ENCODE results near the gene SESN3.

Gene SESN3

DNA sequence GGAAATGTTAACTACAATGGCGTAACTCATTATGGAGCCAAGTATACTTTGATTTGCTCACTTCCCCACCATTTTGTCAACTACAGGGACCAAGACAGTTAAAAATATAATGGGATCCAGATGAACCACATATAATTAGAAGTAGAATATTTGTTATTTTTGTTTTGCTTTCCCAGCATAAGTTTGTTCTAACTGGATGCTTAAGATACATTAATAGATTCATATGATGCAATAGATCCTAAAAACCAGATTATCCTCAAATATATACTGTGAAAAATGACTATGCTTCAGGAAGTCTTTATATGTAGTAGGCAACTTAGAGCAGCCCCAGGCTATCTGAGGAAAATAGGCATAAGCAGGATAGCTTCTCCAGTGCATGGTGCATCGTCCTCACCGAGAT is 38.3 kb downstream of the SESN3 start:
- no peak for DNase-seq (ENCODE audit: extremely low spot score)
- POLR2A ChIA-PET = no interaction called here
- CTCF ChIA-PET = interaction anchor here (0.6 kb wide), 2 partner anchors 508 to 761 kb away, joined by 3 to 7 read pairs; no protein-coding TSS in a partner anchor
- TF ChIP-seq FOXM1 (IDR thresholded peaks at IDR 0.05; ENCODE audit: borderline replicate concordance) (no peak), SP1 (IDR thresholded peaks at IDR 0.05) (no peak), NFRKB (IDR thresholded peaks at IDR 0.05) (no peak)

DNA sequence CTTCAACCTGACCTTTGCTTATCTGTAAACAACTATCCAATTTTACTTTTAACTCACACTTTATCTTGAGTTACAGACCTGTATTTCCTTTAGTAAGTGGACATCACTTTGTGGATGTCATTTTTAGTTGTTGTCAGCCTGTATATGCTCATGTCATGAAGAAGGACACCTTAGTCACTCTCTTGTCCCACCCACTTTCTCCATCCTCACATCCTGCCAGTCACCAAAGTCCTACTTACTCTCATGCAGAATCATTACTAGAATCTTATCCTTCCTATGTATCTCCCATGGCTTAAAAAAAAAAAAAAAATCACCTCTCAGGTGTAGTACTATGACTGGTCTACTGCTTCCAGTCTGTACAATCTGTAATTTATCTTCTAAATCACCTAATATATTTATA is 43.3 kb downstream of the SESN3 start:
- DNase-seq (ENCODE audit: extremely low spot score) = no peak
- TF ChIP-seq BHLHE40 (IDR thresholded peaks at IDR 0.05; ENCODE audit: borderline replicate concordance) = no peak
- no peak for TF ChIP-seq ARNT (IDR thresholded peaks at IDR 0.05)
- TF ChIP-seq LEF1 (IDR thresholded peaks at IDR 0.05; ENCODE audit: borderline replicate concordance) = no peak
- TF ChIP-seq TARDBP (IDR thresholded peaks at IDR 0.05) = no peak
- TF ChIP-seq SUZ12 (IDR thresholded peaks at IDR 0.05) = no peak
- no peak for TF ChIP-seq FOXM1 (IDR thresholded peaks at IDR 0.05; ENCODE audit: borderline replicate concordance)
- TF ChIP-seq, protein P1, sequence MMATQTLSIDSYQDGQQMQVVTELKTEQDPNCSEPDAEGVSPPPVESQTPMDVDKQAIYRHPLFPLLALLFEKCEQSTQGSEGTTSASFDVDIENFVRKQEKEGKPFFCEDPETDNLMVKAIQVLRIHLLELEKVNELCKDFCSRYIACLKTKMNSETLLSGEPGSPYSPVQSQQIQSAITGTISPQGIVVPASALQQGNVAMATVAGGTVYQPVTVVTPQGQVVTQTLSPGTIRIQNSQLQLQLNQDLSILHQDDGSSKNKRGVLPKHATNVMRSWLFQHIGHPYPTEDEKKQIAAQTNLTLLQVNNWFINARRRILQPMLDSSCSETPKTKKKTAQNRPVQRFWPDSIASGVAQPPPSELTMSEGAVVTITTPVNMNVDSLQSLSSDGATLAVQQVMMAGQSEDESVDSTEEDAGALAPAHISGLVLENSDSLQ (IDR thresholded peaks at IDR 0.05) = no peak
- TF ChIP-seq NFRKB (IDR thresholded peaks at IDR 0.05) = no peak
- no peak for TF ChIP-seq CTBP1 (IDR thresholded peaks at IDR 0.05; ENCODE audit: borderline replicate concordance)
- ChIA-PET POLR2A (no interaction called here), CTCF (no interaction called here)

- DNase-seq (ENCODE audit: extremely low spot score) = no peak
- TF ChIP-seq CTBP1 (IDR thresholded peaks at IDR 0.05; ENCODE audit: borderline replicate concordance) = no peak
- no peak for TF ChIP-seq ARNT (IDR thresholded peaks at IDR 0.05)
- no peak for TF ChIP-seq FOXK2 (IDR thresholded peaks at IDR 0.05)
- TF ChIP-seq LEF1 (IDR thresholded peaks at IDR 0.05; ENCODE audit: borderline replicate concordance) = no peak
- no peak for TF ChIP-seq SP1 (IDR thresholded peaks at IDR 0.05)
- TF ChIP-seq FOXM1 (IDR thresholded peaks at IDR 0.05; ENCODE audit: borderline replicate concordance) = no peak
- ChIA-PET POLR2A (no interaction called here), CTCF (no interaction called here)
Measured at GRCh38 chr11:95182397-95182796, 48.6 kb downstream of the SESN3 start.

- TF ChIP-seq FOXA1 (IDR thresholded peaks at IDR 0.05) (no peak), FOXM1 (IDR thresholded peaks at IDR 0.05; ENCODE audit: borderline replicate concordance) (no peak), NFRKB (IDR thresholded peaks at IDR 0.05) (no peak), TARDBP (IDR thresholded peaks at IDR 0.05) (no peak), LEF1 (IDR thresholded peaks at IDR 0.05; ENCODE audit: borderline replicate concordance) (no peak)
- no peak for DNase-seq (ENCODE audit: extremely low spot score)
- ChIA-PET CTCF (interaction anchor here (1.5 kb wide), 1 partner anchor 530 kb away, joined by 4 read pairs; no protein-coding TSS in a partner anchor), POLR2A (no interaction called here)
Measured at GRCh38 chr11:95175818-95176380, 55.1 kb downstream of the SESN3 start.

- CTCF ChIA-PET = no interaction called here
- POLR2A ChIA-PET = no interaction called here
- no peak for DNase-seq (ENCODE audit: extremely low spot score)
- TF ChIP-seq ELF4 (IDR thresholded peaks at IDR 0.05) (no peak), TARDBP (IDR thresholded peaks at IDR 0.05) (no peak), FOXA1 (IDR thresholded peaks at IDR 0.05) (no peak), SUZ12 (IDR thresholded peaks at IDR 0.05) (no peak), NFRKB (IDR thresholded peaks at IDR 0.05) (no peak), FOXK2 (IDR thresholded peaks at IDR 0.05) (no peak), ARNT (IDR thresholded peaks at IDR 0.05) (no peak), L3MBTL2 (conservative IDR thresholded peaks at IDR 0.05) (no peak), ZNF384 (IDR thresholded peaks at IDR 0.05) (no peak), SP1 (IDR thresholded peaks at IDR 0.05) (no peak), CTBP1 (IDR thresholded peaks at IDR 0.05; ENCODE audit: borderline replicate concordance) (no peak), LEF1 (IDR thresholded peaks at IDR 0.05; ENCODE audit: borderline replicate concordance) (no peak), BHLHE40 (IDR thresholded peaks at IDR 0.05; ENCODE audit: borderline replicate concordance) (no peak)
- TF ChIP-seq, protein P1 (IDR thresholded peaks at IDR 0.05) = no peak
Measured at GRCh38 chr11:95170294-95170693, 60.7 kb downstream of the SESN3 start.

- POLR2A ChIA-PET = no interaction called here
- DNase-seq (ENCODE audit: extremely low spot score) = no peak
- TF ChIP-seq LEF1 (IDR thresholded peaks at IDR 0.05; ENCODE audit: borderline replicate concordance) = no peak
- no peak for TF ChIP-seq ZNF384 (IDR thresholded peaks at IDR 0.05)
- TF ChIP-seq CTBP1 (IDR thresholded peaks at IDR 0.05; ENCODE audit: borderline replicate concordance) = no peak
- TF ChIP-seq SP1 (IDR thresholded peaks at IDR 0.05) = no peak
- TF ChIP-seq HDGF (IDR thresholded peaks at IDR 0.05; ENCODE audit: borderline replicate concordance) = no peak
- TF ChIP-seq FOXK2 (IDR thresholded peaks at IDR 0.05) = no peak
- no peak for TF ChIP-seq FOXM1 (IDR thresholded peaks at IDR 0.05; ENCODE audit: borderline replicate concordance)
- TF ChIP-seq, protein P1 (IDR thresholded peaks at IDR 0.05) = no peak
- no peak for TF ChIP-seq FOXA1 (IDR thresholded peaks at IDR 0.05)
- TF ChIP-seq SUZ12 (IDR thresholded peaks at IDR 0.05) = no peak
- no peak for TF ChIP-seq ARNT (IDR thresholded peaks at IDR 0.05)
- no peak for TF ChIP-seq TARDBP (IDR thresholded peaks at IDR 0.05)
- TF ChIP-seq BHLHE40 (IDR thresholded peaks at IDR 0.05; ENCODE audit: borderline replicate concordance) = no peak
- no peak for TF ChIP-seq ELF4 (IDR thresholded peaks at IDR 0.05)
- no peak for TF ChIP-seq NFRKB (IDR thresholded peaks at IDR 0.05)
- no peak for TF ChIP-seq L3MBTL2 (conservative IDR thresholded peaks at IDR 0.05)
- CTCF ChIA-PET = interaction anchor here (0.7 kb wide), 1 partner anchor 538 kb away, joined by 3 read pairs; no protein-coding TSS in a partner anchor
Measured at GRCh38 chr11:95166781-95167180, 64.2 kb downstream of the SESN3 start.

DNA sequence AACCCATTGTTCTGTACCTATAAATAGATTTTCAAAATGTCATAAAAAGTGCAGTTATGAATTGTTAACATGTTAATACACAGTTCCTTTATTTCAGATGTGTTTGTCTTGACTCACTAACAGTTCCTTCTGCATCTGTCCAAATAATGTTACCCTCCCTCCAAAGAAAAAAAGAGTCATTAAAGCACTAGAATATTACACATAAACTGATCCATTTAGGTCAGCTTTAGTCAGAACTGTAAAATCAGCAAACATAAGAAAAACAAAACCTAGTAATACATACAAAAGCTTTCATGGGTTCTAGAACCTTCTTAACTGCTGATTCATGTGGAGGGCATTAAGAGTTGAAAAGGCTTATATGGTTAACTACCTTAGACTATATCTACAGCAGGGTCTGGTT is 65.4 kb downstream of the SESN3 start:
- TF ChIP-seq LEF1 (IDR thresholded peaks at IDR 0.05; ENCODE audit: borderline replicate concordance) (no peak), CTBP1 (IDR thresholded peaks at IDR 0.05; ENCODE audit: borderline replicate concordance) (no peak), NFRKB (IDR thresholded peaks at IDR 0.05) (no peak), ELF4 (IDR thresholded peaks at IDR 0.05) (no peak), SP1 (IDR thresholded peaks at IDR 0.05) (no peak), BHLHE40 (IDR thresholded peaks at IDR 0.05; ENCODE audit: borderline replicate concordance) (no peak), FOXM1 (IDR thresholded peaks at IDR 0.05; ENCODE audit: borderline replicate concordance) (no peak), FOXK2 (IDR thresholded peaks at IDR 0.05) (no peak), FOXA1 (IDR thresholded peaks at IDR 0.05) (no peak)
- CTCF ChIA-PET = no interaction called here

More for the DNA sequence above, 65.4 kb downstream of the SESN3 start:
- POLR2A ChIA-PET = no interaction called here
- no peak for DNase-seq (ENCODE audit: extremely low spot score)

Measured in HEK293T (cell line).